Esophagus muscularis mucosa (tissue), 3 donors: ENCODE data around the gene ZNF607.

Experiments used
- POLR2A ChIP-seq: fragments of 450-650 bp; IDR thresholded peaks from one replicate; pipeline ENCODE4 v1.6.1; 2017; ENCODE audit warnings: antibody characterized with exemption, moderate library complexity, mild to moderate bottlenecking, low read depth
- POLR2AphosphoS5 ChIP-seq, 2 donors: sonication (generic); formaldehyde crosslinking; IDR thresholded peaks; one replicate each; pipeline ENCODE4 v1.6.1; 2017; ENCODE audit warnings: antibody characterized with exemption in 2 of 2
- TF ChIP-seq, protein P1 (sequence below), 3 experiments: fragments of 200-600 bp in 2 of 3; fragments of 450-650 bp in 1 of 3; sonication (generic) in 2 of 3; IDR thresholded peaks; one replicate each; pipeline ENCODE4 v1.5.1; 2017 to 2019; ENCODE audit warnings: antibody characterized with exemption in 3 of 3, mild to moderate bottlenecking in 2 of 3, moderate library complexity in 1 of 3

DNA sequence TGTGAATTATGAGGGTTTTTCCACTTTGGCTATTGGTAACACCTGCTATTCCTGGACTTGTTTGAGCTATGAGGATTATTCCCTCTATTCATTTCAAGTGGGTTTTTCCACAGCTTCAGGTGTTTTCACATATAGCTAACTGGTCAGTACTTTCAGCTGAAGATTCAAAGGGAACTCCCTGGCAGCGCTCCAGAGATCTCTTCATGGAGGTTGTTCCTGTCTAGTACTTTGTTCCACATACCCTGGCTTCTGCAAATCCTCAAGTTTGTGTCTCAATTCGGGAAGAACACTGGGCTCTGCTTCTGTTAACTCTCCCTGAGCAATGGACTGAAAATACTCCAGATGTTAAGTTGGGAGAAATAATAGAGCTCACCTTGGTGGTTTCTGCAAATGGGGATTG lies 5.6 kb upstream of the ZNF607 start:
- no peak for TF ChIP-seq POLR2A
- TF ChIP-seq, protein P1, sequence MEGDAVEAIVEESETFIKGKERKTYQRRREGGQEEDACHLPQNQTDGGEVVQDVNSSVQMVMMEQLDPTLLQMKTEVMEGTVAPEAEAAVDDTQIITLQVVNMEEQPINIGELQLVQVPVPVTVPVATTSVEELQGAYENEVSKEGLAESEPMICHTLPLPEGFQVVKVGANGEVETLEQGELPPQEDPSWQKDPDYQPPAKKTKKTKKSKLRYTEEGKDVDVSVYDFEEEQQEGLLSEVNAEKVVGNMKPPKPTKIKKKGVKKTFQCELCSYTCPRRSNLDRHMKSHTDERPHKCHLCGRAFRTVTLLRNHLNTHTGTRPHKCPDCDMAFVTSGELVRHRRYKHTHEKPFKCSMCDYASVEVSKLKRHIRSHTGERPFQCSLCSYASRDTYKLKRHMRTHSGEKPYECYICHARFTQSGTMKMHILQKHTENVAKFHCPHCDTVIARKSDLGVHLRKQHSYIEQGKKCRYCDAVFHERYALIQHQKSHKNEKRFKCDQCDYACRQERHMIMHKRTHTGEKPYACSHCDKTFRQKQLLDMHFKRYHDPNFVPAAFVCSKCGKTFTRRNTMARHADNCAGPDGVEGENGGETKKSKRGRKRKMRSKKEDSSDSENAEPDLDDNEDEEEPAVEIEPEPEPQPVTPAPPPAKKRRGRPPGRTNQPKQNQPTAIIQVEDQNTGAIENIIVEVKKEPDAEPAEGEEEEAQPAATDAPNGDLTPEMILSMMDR (IDR thresholded peaks at IDR 0.05) = no peak
- no peak for TF ChIP-seq POLR2AphosphoS5 (IDR thresholded peaks at IDR 0.05)
